Body of pancreas (tissue), 4 donors: Measurements from ENCODE around the gene ACTR1B.

Source experiments
- CTCF ChIP-seq, 7 experiments: fragments of 450-650 bp in 4 of 7; fragments of 200-600 bp in 3 of 7; sonication (generic) in 3 of 7; IDR thresholded peaks; one replicate each; pipeline ENCODE4 v1.5.1; 2016 to 2019; ENCODE audit warnings: antibody characterized with exemption in 7 of 7
- POLR2A ChIP-seq, 3 donors: fragments of 450-650 bp; IDR thresholded peaks; one replicate each; pipeline ENCODE4 v1.6.1; 2016; ENCODE audit warnings: antibody characterized with exemption in 3 of 3, mild to moderate bottlenecking in 2 of 3

GRCh38 chr2:97693476-97693875 lies 29.6 kb upstream of the ACTR1B start:
- TF ChIP-seq CTCF (IDR thresholded peaks at IDR 0.05) (no peak), POLR2A (IDR thresholded peaks at IDR 0.05) (no peak)
